HG03575 (cell line): Measurements from ENCODE around the gene KRTAP27-1.

Experiments used
- ATAC-seq: cut with Tn5 transposase; IDR thresholded peaks from one replicate; pipeline ENCODE4 v1.9.1; 2021; ENCODE audit not compliant: unreplicated experiment, insufficient number of reproducible peaks, low FRiP score; ENCODE audit errors: extremely low read depth

KRTAP27-1 gene

GRCh38 chr21:30315701-30316100 lies 21.8 kb downstream of the KRTAP27-1 start:
- ATAC-seq: no peak

GRCh38 chr21:30306884-30307283 lies 30.6 kb downstream of the KRTAP27-1 start:
- no peak for ATAC-seq

GRCh38 chr21:30305136-30305535 lies 32.4 kb downstream of the KRTAP27-1 start:
- ATAC-seq: no peak

GRCh38 chr21:30289215-30289614 lies 48.3 kb downstream of the KRTAP27-1 start, which contains the start of gene KRTAP25-1:
Gene KRTAP25-1 (minus strand): TSS chr21:30289514. CDS start chr21:30289490, 24 bp downstream.
- ATAC-seq: no peak
